IMR-90 (cell line): Measurements from ENCODE around the gene PGAP1. TPM values are rescaled to one million over a fixed set of nuclear protein-coding genes. Genes with fewer than 3 reads are reported as not detected.

Experiments
- ATAC-seq: fragments of 200-7000 bp; cut with Tn5 transposase; 2 replicates; pipeline ENCODE4 v1.9.1; 2020; ENCODE audit warnings: low read depth, mild to moderate bottlenecking, moderate library complexity
- BruUV-seq: library from RNA; stranded (reverse); fragments of 400-500 nt; replicated peaks from 2 replicates; lab custom pipeline; 2021; lab: Mats Ljungman, UMichigan
- CTCF ChIA-PET: fragments of 300-600 bp; formaldehyde crosslinking; extraction: SDS; loops from one replicate; lab custom pipeline; 2021; ENCODE audit warnings: antibody characterized with exemption; lab: Yijun Ruan, JAX
- POLR2A ChIA-PET: fragments of 300-600 bp; sonication (Branson Sonifier 250); formaldehyde crosslinking; loops from one replicate; lab custom pipeline; 2022; ENCODE audit warnings: antibody characterized with exemption; ENCODE audit not compliant: unreplicated experiment; lab: Charles Lee
- DNase-seq: peaks from one replicate; pipeline ENCODE4 v3.0.0; 2013
- H2AFZ ChIP-seq: replicated peaks from 2 replicates; pipeline ENCODE3; 2013; ENCODE audit warnings: low read length, mild to moderate bottlenecking; ENCODE audit not compliant: poor library complexity
- H2AK5ac ChIP-seq: 2 replicates; pipeline ENCODE4 v1.6.1; 2013; ENCODE audit warnings: low read depth, low read length, inconsistent platforms
- H2AK9ac ChIP-seq: replicated peaks from 2 replicates; pipeline ENCODE3; 2013; ENCODE audit warnings: mild to moderate bottlenecking, low read depth, low read length, moderate library complexity; ENCODE audit not compliant: poor library complexity
- H2BK120ac ChIP-seq: 2 replicates; pipeline ENCODE4 v1.6.1; 2013; ENCODE audit warnings: low read depth, low read length, inconsistent platforms
- H2BK15ac ChIP-seq: 3 replicates; pipeline ENCODE4 v1.6.1; 2013; ENCODE audit warnings: low read depth, low read length, inconsistent platforms
- H2BK20ac ChIP-seq: 2 replicates; pipeline ENCODE4 v1.6.1; 2013; ENCODE audit warnings: low read depth, mild to moderate bottlenecking, inconsistent platforms, low read length, moderate library complexity
- H2BK5ac ChIP-seq: 2 replicates; pipeline ENCODE4 v1.6.1; 2013; ENCODE audit warnings: mild to moderate bottlenecking, low read depth, low read length, inconsistent platforms; ENCODE audit not compliant: poor library complexity, severe bottlenecking
- H3K14ac ChIP-seq: replicated peaks from 2 replicates; pipeline ENCODE4 v1.6.1; 2013; ENCODE audit warnings: low read depth, low read length, inconsistent platforms
- H3K18ac ChIP-seq: 2 replicates; pipeline ENCODE4 v1.6.1; 2013; ENCODE audit warnings: low read depth, low read length, control low read depth
- H3K23ac ChIP-seq: 2 replicates; pipeline ENCODE4 v1.6.1; 2013; ENCODE audit warnings: low read depth, low read length, inconsistent platforms
- H3K27ac ChIP-seq: 2 replicates; pipeline ENCODE4 v1.5.1; 2013; ENCODE audit warnings: mild to moderate bottlenecking, control low read depth, low read length; ENCODE audit not compliant: insufficient read depth
- H3K27me3 ChIP-seq: 2 replicates; pipeline ENCODE4 v1.6.1; 2013; ENCODE audit warnings: low read length; ENCODE audit not compliant: control insufficient read depth, insufficient read depth
- H3K36me3 ChIP-seq: 2 replicates; pipeline ENCODE4 v1.6.1; 2013; ENCODE audit warnings: low read length, mixed read lengths; ENCODE audit not compliant: control insufficient read depth, insufficient read depth
- H3K4ac ChIP-seq: 2 replicates; pipeline ENCODE4 v1.6.1; 2013; ENCODE audit warnings: low read depth, low read length, inconsistent platforms
- H3K4me1 ChIP-seq: 2 replicates; pipeline ENCODE4 v1.6.1; 2013; ENCODE audit warnings: low read length, mixed read lengths; ENCODE audit not compliant: control insufficient read depth, insufficient read depth
- H3K4me2 ChIP-seq: 2 replicates; pipeline ENCODE4 v1.6.1; 2013; ENCODE audit warnings: low read depth, mild to moderate bottlenecking, control low read depth, low read length, moderate library complexity
- H3K4me3 ChIP-seq: 2 replicates; pipeline ENCODE4 v1.5.1; 2013; ENCODE audit warnings: low read depth, mild to moderate bottlenecking, control low read depth, low read length, moderate library complexity; ENCODE audit not compliant: insufficient read depth
- H3K56ac ChIP-seq: 2 replicates; pipeline ENCODE4 v1.6.1; 2013; ENCODE audit warnings: low read length, inconsistent platforms; ENCODE audit not compliant: insufficient read depth; ENCODE audit errors: extremely low read depth
- H3K79me1 ChIP-seq, 2 experiments: 2 replicates each; pipeline ENCODE4 v1.6.1; 2013; ENCODE audit warnings: low read length in 2 of 2, inconsistent platforms in 1 of 2, low read depth in 1 of 2
- H3K9ac ChIP-seq: 2 replicates; pipeline ENCODE4 v1.6.1; 2013; ENCODE audit warnings: low read depth, low read length, control low read depth
- H3K9me1 ChIP-seq: 2 replicates; pipeline ENCODE4 v1.6.1; 2013; ENCODE audit warnings: low read length, inconsistent platforms; ENCODE audit not compliant: insufficient read depth
- H3K9me3 ChIP-seq: 2 replicates; pipeline ENCODE4 v1.6.1; 2013; ENCODE audit warnings: low read length; ENCODE audit not compliant: control insufficient read depth, insufficient read depth
- H4K20me1 ChIP-seq: 2 replicates; pipeline ENCODE4 v1.6.1; 2013; ENCODE audit warnings: low read length, inconsistent platforms; ENCODE audit not compliant: insufficient read depth
- H4K5ac ChIP-seq: 2 replicates; pipeline ENCODE4 v1.6.1; 2013; ENCODE audit warnings: mild to moderate bottlenecking, low read depth, low read length, control low read depth
- H4K8ac ChIP-seq, 2 experiments: 2 replicates each; pipeline ENCODE4 v1.6.1; 2013; ENCODE audit warnings: low read depth in 2 of 2, low read length in 2 of 2, control low read depth in 1 of 2, inconsistent platforms in 1 of 2
- H4K91ac ChIP-seq: 2 replicates; pipeline ENCODE4 v1.6.1; 2013; ENCODE audit warnings: low read depth, low read length, inconsistent platforms; ENCODE audit not compliant: insufficient read depth
- BHLHE40 ChIP-seq: fragments of 150-350 bp; IDR thresholded peaks from 2 replicates; pipeline ENCODE4 v1.6.1; 2016; ENCODE audit warnings: mild to moderate bottlenecking, low read depth, low read length
- CEBPB ChIP-seq: IDR thresholded peaks from 2 replicates; pipeline ENCODE4 v1.6.1; 2012; ENCODE audit warnings: low read depth, low read length, improper control_type of control experiment
- CHD1 ChIP-seq: IDR thresholded peaks from 2 replicates; pipeline ENCODE4 v1.6.1; 2012; ENCODE audit warnings: low read depth, low read length, improper control_type of control experiment
- CTCF ChIP-seq: conservative IDR thresholded peaks from 2 replicates; pipeline ENCODE4 v1.5.1; 2012; ENCODE audit warnings: mild to moderate bottlenecking, low read depth, low read length, improper control_type of control experiment
- ELK1 ChIP-seq: fragments of 150-350 bp; IDR thresholded peaks from 2 replicates; pipeline ENCODE4 v1.6.1; 2016; ENCODE audit warnings: low read depth, mild to moderate bottlenecking, low read length, moderate library complexity, borderline replicate concordance
- FOS ChIP-seq: fragments of 150-350 bp; IDR thresholded peaks from 2 replicates; pipeline ENCODE4 v1.6.1; 2016; ENCODE audit warnings: low read depth, low read length
- MAFK ChIP-seq: IDR thresholded peaks from 2 replicates; pipeline ENCODE4 v1.6.1; 2012; ENCODE audit warnings: low read depth, low read length, improper control_type of control experiment
- MXI1 ChIP-seq: IDR thresholded peaks from 2 replicates; pipeline ENCODE4 v1.6.1; 2012; ENCODE audit warnings: low read depth, mild to moderate bottlenecking, low read length, moderate library complexity, borderline replicate concordance
- POLR2A ChIP-seq: IDR thresholded peaks from 2 replicates; pipeline ENCODE4 v1.6.1; 2012; ENCODE audit warnings: mild to moderate bottlenecking, low read depth, low read length
- RCOR1 ChIP-seq: IDR thresholded peaks from 2 replicates; pipeline ENCODE4 v1.6.1; 2012; ENCODE audit warnings: mild to moderate bottlenecking, low read length, improper control_type of control experiment; ENCODE audit not compliant: insufficient replicate concordance
- USF2 ChIP-seq: fragments of 150-350 bp; IDR thresholded peaks from 2 replicates; pipeline ENCODE4 v1.6.1; 2017; ENCODE audit warnings: mild to moderate bottlenecking, antibody characterized with exemption, low read length, low read depth
- WGBS, 2 experiments: methylation state at CpG; one replicate each; pipeline versions ENCODE4 v1.1.5 to v1.1.7; 2013; ENCODE audit warnings: missing lambda C conversion rate in 2 of 2; ENCODE audit not compliant: insufficient read length in 1 of 2; ENCODE audit errors: extremely low coverage in 2 of 2; 5-methylcytosine and 5-hydroxymethylcytosine counted together
- dilution Hi-C: fragments of 300-500 bp; cut with HindIII; formaldehyde crosslinking; loops from one replicate; pipeline ENCODE4 v1.14.3; 2018; ENCODE audit warnings: low sequenced_read_pairs; ENCODE audit not compliant: unreplicated experiment
- in situ Hi-C: fragments of 300-500 bp; cut with MboI; formaldehyde crosslinking; loops from 3 replicates; pipeline ENCODE4 v1.14.3; 2019; ENCODE audit warnings: low sequenced_read_pairs, inconsistent platforms, mixed read lengths
- intact Hi-C: fragments of 100-400 bp; cut with micrococcal nuclease; formaldehyde crosslinking; loops from 2 replicates; pipeline ENCODE4 v1.10.0; 2022
- polyA plus RNA-seq, 3 experiments: library from polyadenylated mRNA; depleted of rRNA; stranded (reverse); fragments of >200 nt; gene quantifications; 2 replicates each; pipeline ENCODE4 v1.2.3, GENCODE V29; 2012; ENCODE audit warnings: low replicate concordance in 1 of 3
- total RNA-seq: library from RNA; depleted of rRNA; stranded (reverse); fragments of >200 nt; gene quantifications from 2 replicates; pipeline ENCODE4 v1.2.3, GENCODE V29; 2012

The PGAP1 gene
- total and polyA plus RNA-seq, 2 of the 4 experiments (the other 2 are of a cell fraction) = 1.9 to 5.7 TPM

DNA sequence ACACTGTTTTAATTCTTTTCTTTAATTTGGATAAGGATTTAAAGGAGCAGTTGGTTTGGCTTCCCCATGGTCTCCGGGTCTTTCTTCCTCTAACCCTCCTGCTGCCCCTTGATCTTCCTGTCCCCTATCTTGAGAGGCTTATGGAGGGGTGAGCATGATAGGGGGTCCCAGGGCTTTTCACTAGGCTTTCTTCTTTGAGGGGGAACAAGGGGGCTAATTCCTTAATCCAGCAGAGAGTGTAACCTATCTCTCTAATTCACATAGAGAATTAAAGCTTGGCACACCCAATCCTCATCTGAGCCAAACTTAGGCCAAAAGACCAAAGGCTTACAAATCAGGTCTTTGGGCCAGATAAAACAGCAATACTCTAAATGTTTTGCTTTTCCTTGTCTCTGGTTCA is 95.8 kb downstream of the PGAP1 start:
- in situ Hi-C loops (no loop called here), intact Hi-C loops (no loop called here), dilution Hi-C loops (no loop called here)
- ChIA-PET POLR2A (no interaction called here), CTCF (no interaction called here)
- DNase-seq (no peak), ATAC-seq (no peak)
- H3K9me1 ChIP-seq = no peaks in the 10 kb centered on the region
- no peak overlapping the region for H4K91ac ChIP-seq
- H3K9me3 ChIP-seq = no peaks in the 10 kb centered on the region
- no peak overlapping the region for H2BK5ac ChIP-seq
- no peak overlapping the region for H3K4ac ChIP-seq
- H3K23ac ChIP-seq = no peak overlapping the region
- H3K14ac ChIP-seq = no peak overlapping the region
- no peaks in the 10 kb centered on the region for H3K36me3 ChIP-seq
- H3K9ac ChIP-seq = no peak overlapping the region
- WGBS, 2 experiments = no CpG with 5 or more reads among the region's 1 CpG
- no peak overlapping the region for H3K18ac ChIP-seq
- H2BK15ac ChIP-seq = no peak overlapping the region
- H3K4me3 ChIP-seq = no peak overlapping the region
- H3K27ac ChIP-seq = no peak overlapping the region
- no peaks in the 10 kb centered on the region for H4K20me1 ChIP-seq
- H4K5ac ChIP-seq = no peak overlapping the region
- H3K56ac ChIP-seq = no peak overlapping the region
- no peak overlapping the region for H3K4me2 ChIP-seq
- TF ChIP-seq CTCF = no peak
- TF ChIP-seq USF2 = no peak
- TF ChIP-seq MAFK = no peak
- no peak for TF ChIP-seq MXI1
- TF ChIP-seq FOS = no peak
- TF ChIP-seq POLR2A = no peak
- no peak for TF ChIP-seq CEBPB
- no peak for TF ChIP-seq CHD1
- no peak for TF ChIP-seq ELK1
- TF ChIP-seq BHLHE40 = no peak
- no peak for TF ChIP-seq RCOR1
- no peak overlapping the region for H2AK5ac ChIP-seq
- no peak overlapping the region for H2AK9ac ChIP-seq
- no peak overlapping the region for H2BK20ac ChIP-seq
- H2AFZ ChIP-seq = no peak overlapping the region
- H3K27me3 ChIP-seq = no peaks in the 10 kb centered on the region
- no TSS peak for BruUV-seq
- H3K4me1 ChIP-seq = no peaks in the 10 kb centered on the region
- H2BK120ac ChIP-seq = no peak overlapping the region
- no peak overlapping the region for H4K8ac ChIP-seq
- no peaks in the 10 kb centered on the region for H3K79me1 ChIP-seq
